KBM-7 (cell line): Measurements from ENCODE around the gene ICAM1.

ENCODE experiments used
- DNase-seq: peaks from one replicate; pipeline ENCODE4 v3.0.0-alpha.2; 2015
- in situ Hi-C: fragments of 300-500 bp; cut with MboI; formaldehyde crosslinking; loops from 2 replicates; pipeline ENCODE4 v1.14.3; 2020; ENCODE audit warnings: low sequenced_read_pairs, low pct_unique_long_range_greater_than_20kb, mixed read lengths

Gene ICAM1

DNA sequence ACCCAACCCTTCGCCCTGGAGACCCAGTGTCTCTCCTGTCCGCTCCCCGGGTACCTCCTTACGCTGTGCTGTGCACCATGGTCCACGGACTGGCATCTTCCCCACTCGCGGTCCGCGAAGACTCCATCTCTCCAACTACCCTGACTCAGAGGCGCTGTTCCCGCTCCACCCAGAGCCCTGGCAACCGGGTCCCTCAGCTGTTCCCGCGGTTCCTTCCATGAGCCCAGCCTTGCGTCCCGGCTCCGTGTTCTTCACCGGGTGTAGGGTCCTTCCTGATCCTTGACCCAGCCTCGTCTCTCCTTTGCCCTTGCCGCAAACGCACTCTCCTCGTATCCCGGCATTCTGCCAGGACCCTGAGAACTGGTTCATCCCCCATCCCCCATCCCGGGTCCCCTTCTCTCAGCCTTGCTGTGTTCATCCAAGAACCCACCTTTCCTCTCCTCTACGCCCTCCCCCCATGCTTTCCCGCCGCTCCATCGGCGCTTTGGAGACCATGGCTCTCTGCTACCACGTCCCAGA is 19.5 kb downstream of the ICAM1 start:
- in situ Hi-C loops, result no loop called here
- DNase-seq, result peak; percentile 34

DNA sequence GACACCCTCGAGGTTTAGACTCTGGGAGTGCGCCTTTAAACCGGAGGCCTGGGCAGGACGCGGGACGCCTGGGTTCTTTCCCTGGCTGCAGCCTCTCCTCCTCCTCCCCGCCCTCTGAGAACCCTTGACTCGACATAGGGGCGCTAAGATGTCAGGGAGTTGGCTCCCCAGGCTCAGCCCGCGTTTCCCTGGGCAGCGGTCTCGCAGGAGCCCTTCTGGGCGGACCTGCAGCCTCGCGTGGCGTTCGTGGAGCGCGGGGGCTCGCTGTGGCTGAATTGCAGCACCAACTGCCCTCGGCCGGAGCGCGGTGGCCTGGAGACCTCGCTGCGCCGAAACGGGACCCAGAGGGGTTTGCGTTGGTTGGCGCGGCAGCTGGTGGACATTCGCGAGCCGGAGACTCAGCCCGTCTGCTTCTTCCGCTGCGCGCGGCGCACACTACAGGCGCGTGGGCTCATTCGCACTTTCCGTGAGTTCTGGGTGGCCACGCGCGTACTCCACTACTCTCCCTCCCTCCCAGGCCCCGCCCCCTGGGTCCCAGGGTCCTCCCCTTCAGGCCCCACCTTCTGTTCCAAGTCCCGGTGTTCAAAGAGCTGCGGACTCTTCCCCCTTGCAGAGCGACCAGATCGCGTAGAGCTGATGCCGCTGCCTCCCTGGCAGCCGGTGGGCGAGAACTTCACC is 20.1 kb downstream of the ICAM1 start:
- in situ Hi-C loops, result no loop called here
- DNase-seq, result peak; percentile 65

DNA sequence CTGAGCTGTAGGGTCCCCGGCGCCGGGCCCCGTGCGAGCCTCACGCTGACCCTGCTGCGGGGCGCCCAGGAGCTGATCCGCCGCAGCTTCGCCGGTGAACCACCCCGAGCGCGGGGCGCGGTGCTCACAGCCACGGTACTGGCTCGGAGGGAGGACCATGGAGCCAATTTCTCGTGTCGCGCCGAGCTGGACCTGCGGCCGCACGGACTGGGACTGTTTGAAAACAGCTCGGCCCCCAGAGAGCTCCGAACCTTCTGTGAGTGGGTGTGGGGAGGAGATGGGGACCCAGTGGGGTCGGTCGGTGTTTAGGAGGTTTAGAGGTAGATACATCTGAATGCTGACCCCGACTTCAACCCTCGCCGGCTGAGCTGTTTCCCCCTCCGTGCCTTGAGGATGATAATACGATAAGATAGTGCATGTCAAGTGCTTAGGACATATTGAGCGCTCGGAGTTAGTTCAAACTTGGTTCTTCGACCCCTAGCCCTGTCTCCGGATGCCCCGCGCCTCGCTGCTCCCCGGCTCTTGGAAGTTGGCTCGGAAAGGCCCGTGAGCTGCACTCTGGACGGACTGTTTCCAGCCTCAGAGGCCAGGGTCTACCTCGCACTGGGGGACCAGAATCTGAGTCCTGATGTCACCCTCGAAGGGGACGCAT is 20.8 kb downstream of the ICAM1 start:
- in situ Hi-C loops, result no loop called here
- DNase-seq, result no peak

DNA sequence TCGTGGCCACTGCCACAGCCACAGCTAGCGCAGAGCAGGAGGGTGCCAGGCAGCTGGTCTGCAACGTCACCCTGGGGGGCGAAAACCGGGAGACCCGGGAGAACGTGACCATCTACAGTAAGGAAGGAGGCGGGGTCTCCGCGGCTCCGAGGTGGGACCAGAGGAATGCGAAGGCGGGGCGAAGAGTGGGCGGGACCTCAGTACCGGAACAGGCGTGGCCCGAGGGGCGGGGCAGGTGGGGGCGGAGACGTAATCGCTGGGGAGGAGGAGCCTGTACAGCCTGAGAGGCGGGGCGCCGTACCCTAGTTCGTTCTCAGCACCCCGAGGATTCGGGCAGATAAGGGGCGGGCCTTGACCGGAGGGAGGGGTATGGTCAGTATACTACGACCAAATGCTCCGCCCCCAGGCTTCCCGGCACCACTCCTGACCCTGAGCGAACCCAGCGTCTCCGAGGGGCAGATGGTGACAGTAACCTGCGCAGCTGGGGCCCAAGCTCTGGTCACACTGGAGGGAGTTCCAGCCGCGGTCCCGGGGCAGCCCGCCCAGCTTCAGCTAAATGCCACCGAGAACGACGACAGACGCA is 21.4 kb downstream of the ICAM1 start:
- in situ Hi-C loops, result no loop called here
- DNase-seq, result peak; percentile 67

DNA sequence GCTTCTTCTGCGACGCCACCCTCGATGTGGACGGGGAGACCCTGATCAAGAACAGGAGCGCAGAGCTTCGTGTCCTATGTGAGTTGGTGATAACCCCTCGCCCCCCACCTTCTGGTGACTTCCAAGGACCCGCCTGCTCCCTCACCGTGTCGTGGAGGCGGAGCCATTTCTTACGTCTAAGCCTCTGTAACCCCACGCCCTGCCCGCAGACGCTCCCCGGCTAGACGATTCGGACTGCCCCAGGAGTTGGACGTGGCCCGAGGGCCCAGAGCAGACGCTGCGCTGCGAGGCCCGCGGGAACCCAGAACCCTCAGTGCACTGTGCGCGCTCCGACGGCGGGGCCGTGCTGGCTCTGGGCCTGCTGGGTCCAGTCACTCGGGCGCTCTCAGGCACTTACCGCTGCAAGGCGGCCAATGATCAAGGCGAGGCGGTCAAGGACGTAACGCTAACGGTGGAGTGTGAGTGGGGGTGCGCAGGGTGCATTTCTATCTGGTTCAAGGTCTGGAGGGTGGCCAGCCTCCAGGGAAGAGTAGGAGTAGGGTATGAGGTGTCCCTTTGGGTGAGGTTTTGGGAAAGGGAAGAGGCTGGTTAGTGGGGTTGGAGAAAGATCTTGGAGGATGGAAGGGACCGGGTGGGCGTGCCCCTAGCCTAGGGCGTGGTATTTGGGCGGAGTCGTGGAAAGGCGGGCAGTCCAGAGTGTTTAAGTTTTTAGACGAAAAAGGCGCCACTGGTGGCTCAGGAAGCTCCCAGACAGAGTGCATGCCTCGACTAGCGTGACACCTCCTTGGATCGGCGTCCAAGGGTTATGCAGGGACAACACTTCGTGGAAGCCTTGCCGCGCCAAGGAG is 22.1 kb downstream of the ICAM1 start:
- DNase-seq, result no peak
- in situ Hi-C loops, result no loop called here

DNA sequence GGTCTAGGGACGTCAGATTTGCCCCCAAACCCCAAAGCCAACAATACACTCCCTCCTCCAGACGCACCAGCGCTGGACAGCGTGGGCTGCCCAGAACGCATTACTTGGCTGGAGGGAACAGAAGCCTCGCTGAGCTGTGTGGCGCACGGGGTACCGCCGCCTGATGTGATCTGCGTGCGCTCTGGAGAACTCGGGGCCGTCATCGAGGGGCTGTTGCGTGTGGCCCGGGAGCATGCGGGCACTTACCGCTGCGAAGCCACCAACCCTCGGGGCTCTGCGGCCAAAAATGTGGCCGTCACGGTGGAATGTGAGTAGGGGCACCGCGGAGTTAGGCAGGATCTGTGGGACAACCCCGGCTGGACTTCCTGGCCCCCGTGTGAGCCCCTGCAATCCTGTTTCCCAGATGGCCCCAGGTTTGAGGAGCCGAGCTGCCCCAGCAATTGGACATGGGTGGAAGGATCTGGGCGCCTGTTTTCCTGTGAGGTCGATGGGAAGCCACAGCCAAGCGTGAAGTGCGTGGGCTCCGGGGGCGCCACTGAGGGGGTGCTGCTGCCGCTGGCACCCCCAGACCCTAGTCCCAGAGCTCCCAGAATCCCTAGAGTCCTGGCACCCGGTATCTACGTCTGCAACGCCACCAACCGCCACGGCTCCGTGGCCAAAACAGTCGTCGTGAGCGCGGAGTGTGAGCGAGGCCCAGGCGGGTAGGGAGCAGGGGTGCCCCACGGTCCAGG is 22.9 kb downstream of the ICAM1 start:
- no peak for DNase-seq
- in situ Hi-C loops, result no loop called here

DNA sequence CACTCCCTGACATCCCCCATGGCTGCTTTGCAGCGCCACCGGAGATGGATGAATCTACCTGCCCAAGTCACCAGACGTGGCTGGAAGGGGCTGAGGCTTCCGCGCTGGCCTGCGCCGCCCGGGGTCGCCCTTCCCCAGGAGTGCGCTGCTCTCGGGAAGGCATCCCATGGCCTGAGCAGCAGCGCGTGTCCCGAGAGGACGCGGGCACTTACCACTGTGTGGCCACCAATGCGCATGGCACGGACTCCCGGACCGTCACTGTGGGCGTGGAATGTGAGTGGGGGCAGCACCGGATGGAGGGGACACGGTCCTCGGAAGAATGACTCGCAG is 23.4 kb downstream of the ICAM1 start:
- no peak for DNase-seq
- in situ Hi-C loops, result no loop called here

DNA sequence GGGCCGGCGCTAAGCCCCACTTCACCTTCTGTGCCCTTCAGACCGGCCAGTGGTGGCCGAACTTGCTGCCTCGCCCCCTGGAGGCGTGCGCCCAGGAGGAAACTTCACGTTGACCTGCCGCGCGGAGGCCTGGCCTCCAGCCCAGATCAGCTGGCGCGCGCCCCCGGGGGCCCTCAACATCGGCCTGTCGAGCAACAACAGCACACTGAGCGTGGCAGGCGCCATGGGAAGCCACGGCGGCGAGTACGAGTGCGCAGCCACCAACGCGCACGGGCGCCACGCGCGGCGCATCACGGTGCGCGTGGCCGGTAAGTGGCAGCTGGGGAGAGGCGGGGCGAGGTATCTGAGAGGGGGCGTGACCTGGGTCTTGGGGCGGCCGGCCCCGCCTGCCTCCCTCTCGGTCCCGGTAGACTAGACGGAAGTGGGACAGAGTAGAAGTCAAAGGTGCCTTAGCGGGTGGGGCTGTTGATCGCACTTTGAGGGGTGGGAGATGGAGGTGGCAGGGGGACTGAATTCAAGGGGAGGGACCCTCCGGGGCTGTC is 24.5 kb downstream of the ICAM1 start:
- in situ Hi-C loops, result no loop called here
- DNase-seq, result no peak

DNA sequence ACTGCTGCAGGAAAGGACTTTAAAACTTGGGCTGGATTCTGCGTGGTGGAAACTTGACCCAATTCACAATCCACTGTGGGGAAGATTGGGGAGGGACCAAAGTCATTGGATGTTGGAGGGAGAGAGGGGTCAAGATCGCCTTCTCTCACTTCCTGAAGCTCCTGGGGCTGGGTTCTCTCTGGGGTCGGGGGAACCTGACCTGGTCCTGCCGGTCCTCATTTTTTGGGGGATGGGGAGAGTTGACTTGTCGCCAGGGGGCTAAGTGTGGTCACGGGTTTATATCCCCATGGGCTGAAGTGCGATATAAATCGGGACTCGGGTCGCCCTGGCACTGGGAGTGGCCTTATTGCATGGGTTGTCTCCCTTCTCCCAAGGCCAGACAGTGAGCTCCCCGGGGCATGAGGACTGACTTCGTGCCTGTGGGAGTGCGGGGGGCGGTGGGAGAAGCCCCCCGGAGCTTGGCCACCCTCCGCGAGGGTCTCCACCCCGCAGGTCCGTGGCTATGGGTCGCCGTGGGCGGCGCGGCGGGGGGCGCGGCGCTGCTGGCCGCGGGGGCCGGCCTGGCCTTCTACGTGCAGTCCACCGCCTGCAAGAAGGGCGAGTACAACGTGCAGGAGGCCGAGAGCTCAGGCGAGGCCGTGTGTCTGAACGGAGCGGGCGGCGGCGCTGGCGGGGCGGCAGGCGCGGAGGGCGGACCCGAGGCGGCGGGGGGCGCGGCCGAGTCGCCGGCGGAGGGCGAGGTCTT is 25.1 kb downstream of the ICAM1 start:
- in situ Hi-C loops, result no loop called here
- no peak for DNase-seq

DNA sequence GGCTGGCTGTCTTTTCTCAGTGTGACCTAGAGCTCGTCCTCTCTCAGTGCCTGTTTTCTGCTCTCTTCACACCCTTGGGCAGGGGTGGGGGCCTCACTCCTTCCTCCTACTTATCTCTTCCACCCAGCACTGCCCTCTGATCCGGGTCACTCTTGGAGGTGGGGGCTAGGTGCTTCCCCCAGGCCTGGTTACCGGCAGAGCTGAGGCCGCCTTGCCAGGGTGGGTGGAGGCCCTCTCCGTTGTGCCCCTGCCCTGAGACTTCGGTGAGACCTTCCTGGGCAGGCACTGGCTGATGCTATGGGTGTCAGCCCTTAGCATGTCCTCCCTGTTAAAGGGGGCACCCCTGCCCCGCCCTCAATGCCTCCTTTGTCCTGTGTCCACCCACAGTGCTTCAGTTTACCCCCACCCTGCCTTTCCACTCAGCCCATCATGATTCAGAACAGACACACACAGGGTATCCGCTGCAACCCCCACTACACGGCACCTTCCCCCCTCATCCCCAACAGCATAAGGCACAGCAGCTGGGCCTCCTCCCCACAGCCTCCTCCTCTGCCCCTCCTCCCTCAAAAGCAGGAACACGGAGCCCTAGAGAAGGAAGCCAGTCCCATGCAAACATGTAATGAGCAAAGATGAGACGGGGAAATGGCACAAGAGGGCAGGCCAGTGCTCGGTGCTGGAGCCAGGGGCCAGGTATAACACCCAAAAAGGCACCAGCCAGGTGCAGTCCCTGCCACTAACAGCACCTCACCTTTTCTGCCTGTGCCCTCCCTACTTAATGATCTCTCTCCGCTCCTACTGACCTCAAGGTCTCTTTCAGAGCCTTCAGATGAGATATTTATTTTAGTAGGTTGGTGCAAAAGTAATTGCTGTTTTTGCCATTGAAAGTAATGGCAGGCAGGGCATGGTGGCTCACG is 28.9 kb downstream of the ICAM1 start:
- in situ Hi-C loops, result no loop called here
- DNase-seq, result peak; percentile 72

DNA sequence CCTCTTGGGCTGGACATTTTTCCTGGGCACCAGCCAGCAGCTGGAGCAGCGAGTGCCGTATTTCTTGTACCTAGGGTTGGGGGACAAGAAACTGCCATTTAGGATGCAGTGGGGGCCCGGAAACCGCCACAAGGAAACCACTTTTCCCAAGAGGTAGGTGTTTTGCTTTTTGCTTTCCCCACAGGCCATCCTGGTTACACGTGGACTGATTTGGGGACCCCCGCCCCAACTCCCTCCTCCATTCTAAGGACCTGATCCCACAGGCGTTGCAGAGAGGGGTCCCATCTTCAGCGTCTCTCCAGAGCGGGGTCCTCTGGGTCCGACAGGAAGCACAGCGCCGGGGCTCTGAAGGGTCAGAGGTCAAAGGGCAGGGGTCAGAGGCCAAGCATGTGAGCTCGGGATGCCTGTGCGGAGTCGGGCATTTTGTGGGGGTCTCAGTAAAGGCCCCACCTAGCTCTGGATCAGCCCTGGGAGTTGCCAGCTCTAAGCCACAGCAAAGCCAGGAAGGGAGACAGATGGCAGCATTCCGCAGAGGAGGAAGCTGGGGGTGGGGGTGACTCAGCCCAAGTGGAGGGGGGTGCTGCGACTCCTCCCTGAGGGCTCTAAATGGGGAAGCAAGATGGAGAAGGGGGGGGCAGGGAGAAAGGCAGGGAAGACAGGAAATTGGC is 34.4 kb downstream of the ICAM1 start:
- in situ Hi-C loops, result no loop called here
- peak; percentile 86 for DNase-seq

DNA sequence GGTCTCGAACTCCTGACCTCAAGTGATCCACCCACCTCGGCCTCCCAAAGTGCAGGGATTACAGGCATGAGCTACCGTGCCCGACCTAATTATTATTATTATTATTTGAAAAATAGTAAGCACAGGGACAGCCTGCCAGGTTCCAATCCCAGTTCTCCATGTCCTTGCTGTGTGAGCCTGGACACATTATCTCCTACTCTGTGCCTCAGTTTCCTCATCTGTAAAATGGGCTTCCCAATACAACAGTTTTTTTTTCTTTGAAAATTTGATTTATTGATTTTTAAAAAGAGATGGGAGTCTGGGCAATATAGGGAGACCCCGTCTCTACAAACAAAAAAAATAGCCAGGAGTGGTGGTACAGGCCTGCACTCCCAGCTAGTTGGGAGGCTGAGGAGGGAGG is 35.4 kb downstream of the ICAM1 start:
- DNase-seq, result no peak

DNA sequence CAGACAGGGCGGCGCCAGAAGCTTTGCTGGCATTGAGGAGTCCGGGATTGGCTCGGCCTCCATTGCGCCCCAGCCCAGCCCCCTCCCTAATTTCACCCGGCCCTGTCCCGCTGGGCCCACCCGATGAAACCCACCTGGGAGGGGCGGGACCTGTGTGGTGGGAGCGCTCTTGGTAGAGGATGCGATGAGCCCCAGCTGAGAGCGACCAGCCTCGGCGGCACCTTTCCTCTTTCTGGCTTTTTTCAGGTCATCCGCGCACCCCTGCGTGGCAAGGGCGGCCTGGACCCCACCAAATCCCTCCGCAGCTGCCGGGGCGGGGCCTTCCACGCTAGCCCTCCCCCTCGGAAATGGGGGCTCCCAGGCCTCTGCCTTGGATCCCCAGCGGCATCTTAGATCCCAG is 38.5 kb downstream of the ICAM1 start, which contains the start of gene ZGLP1:
Gene ZGLP1 (minus strand): TSS at position 393 of the 400 bp plus-strand sequence.
- DNase-seq, result no peak
- in situ Hi-C loops, result no loop called here

More for the DNA sequence above, 35.4 kb downstream of the ICAM1 start:
- in situ Hi-C loops, result no loop called here

DNA sequence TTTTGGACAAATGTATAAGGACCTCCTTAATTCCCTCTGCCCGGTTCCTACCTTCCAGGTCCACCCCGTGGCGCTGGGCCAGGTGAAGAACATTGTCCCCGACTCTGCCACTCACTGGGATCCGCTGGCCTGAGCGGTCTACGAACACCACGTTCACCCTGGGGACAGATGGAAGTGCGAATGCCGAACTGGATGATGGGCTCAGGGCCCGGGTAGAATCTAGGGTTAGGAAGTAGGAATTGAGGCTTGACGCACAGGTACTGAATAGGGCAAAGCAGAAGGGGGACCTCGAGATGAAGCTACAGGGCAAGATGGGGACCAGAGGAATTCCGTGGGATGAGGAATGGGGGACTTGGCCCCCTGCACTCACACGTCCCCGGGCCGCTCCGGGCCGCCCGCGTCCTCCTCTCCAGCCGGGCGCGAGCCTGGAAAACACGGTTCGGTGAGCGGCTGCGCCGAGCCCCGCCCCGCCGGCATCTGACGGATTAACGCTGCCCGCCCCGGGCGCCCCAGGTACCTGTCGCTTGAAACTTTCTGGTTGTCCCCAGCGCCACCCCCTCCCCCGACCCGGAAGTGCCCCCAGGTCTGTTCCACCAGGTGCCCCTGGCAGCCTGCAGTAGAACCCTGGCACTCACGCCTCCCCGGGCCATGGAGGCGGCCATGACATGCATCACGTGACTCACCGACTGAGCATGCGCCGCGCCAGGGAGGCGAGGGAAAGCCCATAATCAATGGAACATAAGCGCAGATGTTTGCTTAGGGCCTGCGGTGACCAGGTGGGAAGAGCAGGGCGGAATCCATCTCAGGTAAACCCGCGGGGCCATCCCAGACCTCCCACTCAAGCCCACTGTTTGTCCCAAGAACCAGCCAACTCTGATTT is 44.7 kb downstream of the ICAM1 start, which contains the start of gene FDX2:
Gene FDX2 (minus strand): TSS at position 681 of the 880 bp plus-strand sequence. CDS start 19 bp downstream, at position 662.
- in situ Hi-C loops, result no loop called here
- DNase-seq, result peak; percentile 78

DNA sequence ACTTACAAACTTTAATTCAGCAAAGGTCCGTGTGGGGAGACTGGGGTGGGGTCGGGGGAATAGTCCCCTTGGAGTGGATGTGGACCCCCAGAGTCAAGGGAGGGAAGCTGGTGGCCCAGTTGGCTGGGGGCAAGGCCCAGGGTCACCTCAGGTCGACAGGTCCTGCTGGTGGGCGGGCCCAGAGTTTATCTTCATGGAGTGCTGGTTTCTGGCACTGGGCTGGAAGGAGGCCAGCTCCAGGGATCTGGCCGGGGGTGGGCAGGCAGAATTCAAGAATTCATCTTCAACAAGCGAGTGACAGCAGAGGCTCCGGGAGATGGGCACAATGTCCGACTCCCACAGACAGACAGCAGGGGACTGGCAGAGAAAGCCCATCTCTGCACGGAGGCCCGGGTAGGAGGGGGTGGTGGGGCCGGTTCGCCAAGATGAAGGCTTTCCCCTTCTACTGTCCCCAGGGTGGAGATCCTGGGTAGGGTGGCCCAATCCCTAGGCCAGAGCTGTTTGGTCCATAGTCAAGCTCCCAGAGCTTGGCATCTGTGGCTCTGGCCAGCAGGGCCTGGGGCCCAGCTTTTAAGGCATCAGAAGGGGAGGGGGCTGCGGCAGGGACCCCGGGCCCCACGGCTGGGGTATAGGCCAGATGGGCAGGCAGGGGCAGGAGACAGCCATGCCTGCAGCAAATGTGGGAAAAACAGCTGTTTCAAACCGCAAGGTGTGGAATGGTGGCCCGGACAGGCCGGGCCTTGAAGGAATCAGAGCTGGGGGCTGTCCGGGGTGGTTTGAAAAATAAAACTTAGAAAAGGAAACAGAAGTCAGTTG is 45.5 kb downstream of the ICAM1 start:
- DNase-seq, result no peak
- in situ Hi-C loops, result no loop called here
